GM10266 (cell line): ENCODE results near the gene STAT4.

Source experiments
- DNase-seq: peaks from one replicate; pipeline ENCODE4 v3.0.0; 2012; ENCODE audit errors: extremely low spot score
- CTCF ChIP-seq: IDR thresholded peaks from 2 replicates; pipeline ENCODE4 v1.5.1; 2012; ENCODE audit warnings: mild to moderate bottlenecking, low read depth; ENCODE audit not compliant: control insufficient read depth, insufficient read depth; ENCODE audit errors: missing control alignments

The STAT4 gene

GRCh38 chr2:191018643-191019119 lies 132.1 kb downstream of the STAT4 start:
- TF ChIP-seq CTCF, result no peak

GRCh38 chr2:191018048-191018447 lies 132.7 kb downstream of the STAT4 start:
- TF ChIP-seq CTCF, result no peak

More at GRCh38 chr2:191018643-191019119, 132.1 kb downstream of the STAT4 start:
- no peak for DNase-seq

GRCh38 chr2:191015831-191016230 lies 135.0 kb downstream of the STAT4 start:
- TF ChIP-seq CTCF, result no peak
- DNase-seq, result no peak

More at GRCh38 chr2:191018048-191018447, 132.7 kb downstream of the STAT4 start:
- no peak for DNase-seq

- TF ChIP-seq CTCF, result no peak
- DNase-seq, result no peak
Measured at GRCh38 chr2:191015239-191015638, 135.6 kb downstream of the STAT4 start.

GRCh38 chr2:191014653-191015020 lies 136.2 kb downstream of the STAT4 start:
- no peak for DNase-seq
- TF ChIP-seq CTCF, result no peak

GRCh38 chr2:191013932-191014652 lies 136.7 kb downstream of the STAT4 start, which contains the start of gene STAT1:
Gene STAT1 (minus strand): TSS chr2:191014171. CDS start chr2:191010003, 4,168 bp downstream.
- DNase-seq, result peak; percentile 96
- TF ChIP-seq CTCF, result no peak

GRCh38 chr2:191013682-191013931 lies 137.2 kb downstream of the STAT4 start:
- no peak for DNase-seq
- TF ChIP-seq CTCF, result no peak
